DOHH2 (cell line): ENCODE data around the gene C1orf105.

Source experiments
- EZH2phosphoT487 ChIP-seq: fragments of 200-600 bp; sonication (generic); IDR thresholded peaks from 2 replicates; pipeline ENCODE4 v1.6.1; 2017; ENCODE audit warnings: borderline replicate concordance, mild to moderate bottlenecking, antibody characterized with exemption, low read length, moderate library complexity, mixed read lengths
- TF ChIP-seq, protein P1 (sequence below): fragments of 200-600 bp; sonication (generic); IDR thresholded peaks from one replicate; pipeline ENCODE4 v1.5.1; 2014; ENCODE audit warnings: antibody characterized with exemption, mild to moderate bottlenecking, low read depth, low read length; ENCODE audit not compliant: poor library complexity, severe bottlenecking

DNA sequence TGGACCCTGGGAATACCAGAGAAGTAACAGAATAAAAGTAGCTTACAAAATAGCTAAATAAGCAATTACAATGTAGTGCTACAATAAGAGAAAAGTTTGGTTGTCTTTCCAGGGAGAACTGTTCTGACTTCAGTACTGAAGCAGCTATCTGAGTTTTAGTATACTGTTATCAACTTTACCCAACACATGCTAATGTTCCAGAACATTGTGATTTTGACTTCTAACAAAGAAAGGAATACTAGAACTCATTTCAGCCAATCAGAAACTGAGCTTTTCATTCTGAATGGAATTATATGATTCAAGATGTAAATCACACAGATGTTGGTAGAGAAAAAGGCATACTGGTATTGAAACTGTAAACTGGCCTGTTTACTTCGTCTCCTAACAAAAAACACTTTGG, at the start of gene C1orf105:
- TF ChIP-seq, protein P1, sequence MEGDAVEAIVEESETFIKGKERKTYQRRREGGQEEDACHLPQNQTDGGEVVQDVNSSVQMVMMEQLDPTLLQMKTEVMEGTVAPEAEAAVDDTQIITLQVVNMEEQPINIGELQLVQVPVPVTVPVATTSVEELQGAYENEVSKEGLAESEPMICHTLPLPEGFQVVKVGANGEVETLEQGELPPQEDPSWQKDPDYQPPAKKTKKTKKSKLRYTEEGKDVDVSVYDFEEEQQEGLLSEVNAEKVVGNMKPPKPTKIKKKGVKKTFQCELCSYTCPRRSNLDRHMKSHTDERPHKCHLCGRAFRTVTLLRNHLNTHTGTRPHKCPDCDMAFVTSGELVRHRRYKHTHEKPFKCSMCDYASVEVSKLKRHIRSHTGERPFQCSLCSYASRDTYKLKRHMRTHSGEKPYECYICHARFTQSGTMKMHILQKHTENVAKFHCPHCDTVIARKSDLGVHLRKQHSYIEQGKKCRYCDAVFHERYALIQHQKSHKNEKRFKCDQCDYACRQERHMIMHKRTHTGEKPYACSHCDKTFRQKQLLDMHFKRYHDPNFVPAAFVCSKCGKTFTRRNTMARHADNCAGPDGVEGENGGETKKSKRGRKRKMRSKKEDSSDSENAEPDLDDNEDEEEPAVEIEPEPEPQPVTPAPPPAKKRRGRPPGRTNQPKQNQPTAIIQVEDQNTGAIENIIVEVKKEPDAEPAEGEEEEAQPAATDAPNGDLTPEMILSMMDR: no peak
- no peak for TF ChIP-seq EZH2phosphoT487
